Activated naive CD8-positive, alpha-beta T cell treated with anti-CD3 and anti-CD28 coated beads for 36 hours (primary cell): ENCODE data around the gene TOX4. TPM values are rescaled to one million over a fixed set of nuclear protein-coding genes. Genes with fewer than 3 reads are reported as not detected.
"Not testable (repeated sequence)": the region's sequence is repeated elsewhere in the genome, so short reads cannot be mapped to it uniquely, and the experiment has no call there.

Source experiments
- DNase-seq: peaks from one replicate; pipeline ENCODE4 v3.0.0; 2021
- H3K27ac Mint-ChIP-seq: one replicate; pipeline ENCODE4 v1.8.0; 2022; ENCODE audit warnings: mild to moderate bottlenecking, moderate library complexity, mixed read lengths
- H3K27me3 Mint-ChIP-seq: one replicate; pipeline ENCODE4 v1.8.0; 2022; ENCODE audit warnings: mild to moderate bottlenecking, mixed read lengths
- H3K36me3 Mint-ChIP-seq: one replicate; pipeline ENCODE4 v1.8.0; 2021; ENCODE audit warnings: mild to moderate bottlenecking, mixed read lengths
- H3K4me1 Mint-ChIP-seq: one replicate; pipeline ENCODE4 v1.8.0; 2021; ENCODE audit warnings: mixed read lengths
- H3K4me3 Mint-ChIP-seq: one replicate; pipeline ENCODE4 v1.8.0; 2022; ENCODE audit warnings: mild to moderate bottlenecking, moderate library complexity, mixed read lengths
- H3K9me3 Mint-ChIP-seq: one replicate; pipeline ENCODE4 v1.8.0; 2022; ENCODE audit warnings: mixed read lengths
- total RNA-seq, 2 experiments: library from RNA; stranded (reverse); gene quantifications; one replicate each; pipeline ENCODE4 v1.2.3, GENCODE V29; 2021

The TOX4 gene
- 10 to 100 TPM; 76.5 to 78.0 TPM for total RNA-seq

DNA sequence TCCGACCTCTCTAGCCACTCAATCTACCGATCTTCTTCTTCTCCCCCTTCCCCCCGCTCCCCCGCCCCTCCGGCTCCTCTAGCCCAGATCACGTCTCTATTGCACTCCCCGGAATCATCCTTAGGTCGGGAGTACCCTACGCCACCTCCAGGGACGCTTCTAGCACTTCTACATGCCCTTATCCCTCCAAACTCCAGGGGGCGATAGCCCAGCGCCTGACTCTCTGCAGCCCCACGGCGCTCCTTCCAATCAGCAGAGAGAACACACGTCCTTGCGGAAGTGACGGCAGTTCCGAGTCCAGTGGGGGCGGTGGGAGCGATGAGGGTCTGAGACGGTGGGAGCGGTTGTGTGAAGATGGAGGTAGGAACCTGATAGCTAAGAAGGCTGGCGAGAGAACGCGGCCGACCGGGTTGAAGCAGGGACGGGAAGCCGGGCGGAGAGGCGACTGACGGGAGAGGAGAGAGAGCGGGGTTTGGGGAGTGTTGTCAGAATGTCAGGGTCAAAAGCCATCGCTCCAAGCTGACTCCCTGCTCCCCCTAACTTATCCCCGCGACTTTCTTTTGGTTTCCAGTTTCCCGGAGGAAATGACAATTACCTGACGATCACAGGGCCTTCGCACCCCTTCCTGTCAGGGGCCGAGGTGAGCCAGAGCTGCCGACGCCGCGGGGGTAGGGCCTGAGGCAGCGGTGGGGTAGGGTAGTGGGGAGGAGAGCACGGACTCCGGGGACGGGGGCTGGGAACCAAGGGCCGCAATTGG lies at the start of gene TOX4, which contains the start of gene RAB2B:
TSS of gene TOX4 (plus strand) at position 271 of the 757 bp plus-strand sequence. CDS start at position 355, 84 bp downstream.
TSS of gene RAB2B (minus strand) at position 35 of the 757 bp plus-strand sequence. CDS start 87 bp downstream, outside the sequence.
- Mint-ChIP-seq H3K27ac (peak within 1 kb of the TSS; percentile 97), H3K9me3 (no peaks in the 10 kb centered on the region), H3K27me3 (no peaks in the 10 kb centered on the region), H3K36me3 (peaks cover 8% of the 10 kb centered on the region), H3K4me3 (peak within 1 kb of the TSS; percentile 100), H3K4me1 (peaks cover 21% of the 10 kb centered on the region)
- DNase-seq: peak; percentile 95

DNA sequence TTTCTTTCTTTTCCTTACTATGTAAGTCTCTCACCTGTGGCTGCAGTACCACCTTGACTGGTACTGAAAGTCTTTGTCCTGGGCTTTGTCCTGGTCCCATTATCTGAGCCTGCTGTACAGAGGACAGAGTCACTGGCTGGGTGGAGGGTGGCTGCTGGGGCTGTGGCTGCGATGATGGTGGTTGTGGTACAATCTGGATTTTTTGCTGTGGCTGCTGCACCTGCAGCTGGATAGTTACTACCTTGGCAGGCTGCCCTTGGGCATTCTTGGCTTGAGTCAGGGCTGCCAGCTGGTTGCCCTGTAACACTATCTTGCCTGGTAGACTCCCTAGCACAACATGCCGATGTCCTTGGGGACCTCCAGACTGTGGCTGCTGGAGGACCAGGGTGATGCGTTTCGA lies 48.1 kb upstream of the TOX4 start:
- peaks cover 14% of the 10 kb centered on the region for H3K4me1 Mint-ChIP-seq
- H3K4me3 Mint-ChIP-seq: no peak overlapping the region
- H3K27ac Mint-ChIP-seq: peak overlapping the region; percentile 58
- no peaks in the 10 kb centered on the region for H3K9me3 Mint-ChIP-seq
- no peak for DNase-seq
- H3K36me3 Mint-ChIP-seq: peaks cover 29% of the 10 kb centered on the region
- H3K27me3 Mint-ChIP-seq: no peaks in the 10 kb centered on the region

DNA sequence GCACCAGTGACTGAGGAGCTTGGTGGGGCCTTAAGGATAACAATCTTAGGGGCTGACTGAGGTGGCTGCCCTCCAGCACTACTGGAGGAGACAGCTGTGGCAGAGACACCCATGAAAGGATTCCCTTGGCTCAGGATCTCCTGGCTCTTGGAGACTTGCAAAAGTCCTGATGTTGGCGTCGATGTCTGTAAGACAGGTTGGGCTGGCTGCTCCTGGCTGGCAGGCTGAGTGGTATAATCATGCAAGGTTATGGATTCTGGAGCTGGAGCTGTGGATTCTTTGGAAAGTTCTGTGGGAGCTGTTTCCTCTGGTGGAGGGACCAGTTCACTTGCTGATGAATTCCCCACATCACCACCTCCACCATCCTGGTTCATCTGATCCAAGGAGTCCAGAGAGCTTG lies 45.9 kb upstream of the TOX4 start:
- no peaks in the 10 kb centered on the region for H3K27me3 Mint-ChIP-seq
- DNase-seq: no peak
- H3K4me1 Mint-ChIP-seq: peaks cover 32% of the 10 kb centered on the region
- H3K27ac Mint-ChIP-seq: no peak overlapping the region
- H3K9me3 Mint-ChIP-seq: no peaks in the 10 kb centered on the region
- H3K4me3 Mint-ChIP-seq: no peak overlapping the region
- H3K36me3 Mint-ChIP-seq: peaks cover 27% of the 10 kb centered on the region

DNA sequence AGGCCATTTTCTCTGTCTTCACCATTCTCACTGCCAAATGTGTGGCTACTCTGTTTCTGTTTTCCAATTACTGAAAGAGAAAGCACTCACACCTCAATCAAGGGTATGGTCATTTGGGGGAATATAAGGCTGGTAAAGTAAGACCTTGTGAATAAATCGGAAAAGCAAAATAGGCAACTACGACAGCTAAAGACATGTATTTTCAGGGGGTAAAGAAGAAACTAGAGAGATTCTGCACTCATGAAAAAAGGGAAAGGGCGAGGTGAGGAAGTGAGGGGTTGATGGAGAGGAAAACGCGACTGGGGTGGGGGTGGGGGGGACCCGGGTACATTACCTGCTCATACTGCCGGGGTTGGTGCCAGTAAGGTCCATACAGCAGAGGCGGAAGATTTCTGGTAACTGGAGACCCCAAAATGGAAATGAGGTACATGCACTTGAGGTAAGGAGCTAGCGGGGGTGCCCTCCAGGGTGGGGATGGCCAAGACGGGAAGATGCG lies 40.4 kb upstream of the TOX4 start:
- Mint-ChIP-seq H3K27ac (peak overlapping the region; percentile 75), H3K36me3 (peaks cover 32% of the 10 kb centered on the region), H3K4me1 (peaks cover 47% of the 10 kb centered on the region), H3K4me3 (peak overlapping the region; percentile 95), H3K27me3 (no peaks in the 10 kb centered on the region), H3K9me3 (no peaks in the 10 kb centered on the region)
- no peak for DNase-seq

DNA sequence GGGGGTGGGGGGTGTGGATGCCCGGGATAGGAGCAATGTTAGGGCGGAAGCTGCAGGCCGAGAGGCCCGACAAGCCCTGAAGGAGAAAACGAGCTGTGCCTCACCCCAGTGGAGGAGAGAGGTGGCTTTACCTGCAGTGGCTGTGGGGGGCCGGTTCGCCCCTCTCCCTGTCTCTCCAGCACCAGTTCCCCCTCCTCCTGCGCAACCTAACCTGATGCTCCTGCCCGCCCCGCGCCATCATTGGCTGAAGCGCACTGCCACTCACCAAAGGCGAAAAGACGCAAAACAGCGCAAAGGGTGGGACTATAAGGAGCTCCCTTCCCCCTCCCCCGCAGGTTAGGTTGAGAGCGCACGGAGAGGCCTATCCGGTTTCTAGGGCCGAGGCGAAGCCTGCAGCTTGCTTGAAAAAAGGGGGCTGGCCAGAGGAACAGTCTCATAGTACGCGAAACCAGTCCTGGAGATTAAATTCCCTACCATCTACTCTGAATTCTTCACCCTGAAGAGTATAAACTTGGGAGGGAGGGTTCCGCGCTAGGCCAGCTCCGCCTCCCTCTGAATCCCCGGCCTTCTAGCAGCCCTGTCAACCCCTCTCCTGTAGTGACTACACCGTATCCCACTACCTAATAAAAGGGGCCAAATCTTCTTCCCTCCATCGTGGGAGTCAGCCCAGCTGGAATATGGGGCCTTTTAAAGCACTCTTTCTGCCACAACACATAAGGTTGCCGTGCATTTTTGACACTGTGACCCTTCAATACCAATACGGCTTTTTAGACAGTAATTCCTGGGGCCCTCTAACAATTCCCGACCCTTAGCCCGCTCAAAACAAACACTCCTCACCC lies 39.7 kb upstream of the TOX4 start:
- Mint-ChIP-seq H3K27me3 (no peaks in the 10 kb centered on the region), H3K9me3 (no peaks in the 10 kb centered on the region), H3K4me3 (peak overlapping the region; percentile 95), H3K4me1 (peaks cover 49% of the 10 kb centered on the region), H3K36me3 (peaks cover 30% of the 10 kb centered on the region), H3K27ac (peak overlapping the region; percentile 75)
- DNase-seq: peak; percentile 97

DNA sequence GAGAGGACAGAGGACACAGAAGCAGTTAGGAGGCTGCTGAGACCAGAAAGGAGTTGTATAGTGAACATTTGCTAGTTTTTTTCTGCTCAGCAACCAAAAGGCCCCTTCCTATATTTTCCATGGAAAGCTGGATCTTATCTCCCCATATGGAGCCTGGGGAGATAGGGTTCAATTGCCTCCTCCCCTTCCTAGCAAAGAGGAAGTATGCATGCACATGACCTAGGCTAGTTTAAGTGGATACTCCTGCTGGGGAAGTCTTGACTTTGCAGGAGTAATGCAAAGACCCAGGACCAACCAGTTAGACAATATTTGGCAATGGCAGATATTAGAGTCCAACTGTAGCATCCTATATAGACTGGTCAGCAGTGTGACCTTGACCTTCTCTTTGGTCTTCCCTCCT lies 36.1 kb upstream of the TOX4 start:
- Mint-ChIP-seq H3K27me3 (no peaks in the 10 kb centered on the region), H3K27ac (peak overlapping the region; percentile 15), H3K9me3 (no peaks in the 10 kb centered on the region), H3K4me1 (peaks cover 36% of the 10 kb centered on the region), H3K4me3 (no peak overlapping the region), H3K36me3 (peaks cover 17% of the 10 kb centered on the region)
- no peak for DNase-seq

DNA sequence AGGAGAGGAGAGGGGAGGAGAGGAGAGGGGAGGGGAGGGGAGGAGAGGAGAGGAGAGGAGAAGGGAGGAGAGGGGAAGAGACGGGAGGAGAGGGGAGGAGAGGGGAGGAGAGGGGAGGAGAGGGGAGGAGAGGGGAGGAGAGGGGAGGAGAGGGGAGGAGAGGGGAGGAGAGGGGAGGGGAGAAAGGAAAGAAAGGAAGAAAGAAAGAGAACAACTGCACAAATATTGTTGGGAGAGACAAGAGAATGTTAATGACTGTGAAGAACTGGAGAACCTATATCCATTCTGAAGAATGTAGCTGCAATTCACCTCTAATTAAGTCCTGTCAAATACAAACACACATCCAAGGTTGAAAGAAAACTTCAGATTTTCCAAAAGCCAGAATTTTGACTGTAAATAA lies 34.3 kb upstream of the TOX4 start:
- not testable (repeated sequence) for H3K27me3 Mint-ChIP-seq, H3K27ac Mint-ChIP-seq, H3K4me3 Mint-ChIP-seq, DNase-seq, H3K9me3 Mint-ChIP-seq
- Mint-ChIP-seq H3K36me3 (peaks cover 18% of the 10 kb centered on the region), H3K4me1 (peaks cover 33% of the 10 kb centered on the region)

DNA sequence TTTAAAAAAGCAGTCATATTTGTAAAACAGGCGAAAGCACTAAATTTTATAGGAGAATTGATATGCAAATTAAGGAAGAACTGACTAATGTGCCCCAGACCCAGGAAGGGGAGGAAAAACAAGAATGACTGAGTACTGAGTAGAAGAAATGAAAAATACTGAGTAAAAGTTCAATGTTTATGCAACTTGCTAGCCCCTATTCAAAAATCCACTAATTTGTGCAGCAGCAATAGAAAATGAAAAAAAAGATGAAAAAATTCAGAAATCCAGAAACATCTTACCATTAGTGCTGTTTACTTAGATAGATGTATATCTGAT lies 27.1 kb upstream of the TOX4 start:
- no peaks in the 10 kb centered on the region for H3K9me3 Mint-ChIP-seq
- peaks cover 23% of the 10 kb centered on the region for H3K36me3 Mint-ChIP-seq
- no peak for DNase-seq
- H3K4me1 Mint-ChIP-seq: peaks cover 59% of the 10 kb centered on the region
- H3K27ac Mint-ChIP-seq: peak overlapping the region; percentile 75
- H3K27me3 Mint-ChIP-seq: no peaks in the 10 kb centered on the region
- peak overlapping the region; percentile 19 for H3K4me3 Mint-ChIP-seq

DNA sequence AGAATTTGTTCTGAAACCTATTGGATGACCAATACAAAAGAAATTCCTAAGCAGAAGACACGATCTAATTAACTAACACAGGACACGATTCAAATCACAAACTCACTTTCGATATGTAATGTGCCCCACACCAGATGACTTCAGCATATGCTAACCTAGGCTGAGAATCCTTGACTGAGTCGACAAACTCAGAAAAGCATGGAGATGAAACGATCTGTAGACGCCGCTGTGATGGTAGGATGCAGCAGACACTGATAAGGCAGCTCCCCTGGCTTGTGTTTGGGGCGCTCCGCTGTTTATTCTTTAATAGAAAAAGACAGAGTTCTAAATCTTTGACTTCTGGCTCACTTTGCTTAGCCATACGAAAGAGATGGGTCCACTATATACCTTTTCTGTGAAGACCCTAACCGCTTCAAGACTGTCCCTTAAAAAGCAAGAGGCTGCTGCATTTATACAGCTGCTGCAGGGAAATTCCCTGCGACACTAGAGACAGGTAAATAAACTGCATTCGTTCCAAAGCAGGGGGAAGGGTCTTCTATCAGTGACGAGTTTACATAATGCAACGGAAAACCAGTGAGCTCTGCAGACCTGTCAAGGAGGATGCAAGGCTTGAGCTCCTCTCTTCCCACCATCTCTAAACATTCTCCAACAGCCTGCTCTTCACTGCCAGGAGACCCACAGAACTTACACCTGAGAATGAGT lies 22.0 kb upstream of the TOX4 start:
- no peaks in the 10 kb centered on the region for H3K9me3 Mint-ChIP-seq
- DNase-seq: no peak
- H3K27me3 Mint-ChIP-seq: no peaks in the 10 kb centered on the region
- peaks cover 48% of the 10 kb centered on the region for H3K4me1 Mint-ChIP-seq
- H3K27ac Mint-ChIP-seq: peak overlapping the region; percentile 99
- H3K36me3 Mint-ChIP-seq: peaks cover 23% of the 10 kb centered on the region
- H3K4me3 Mint-ChIP-seq: peak overlapping the region; percentile 95

DNA sequence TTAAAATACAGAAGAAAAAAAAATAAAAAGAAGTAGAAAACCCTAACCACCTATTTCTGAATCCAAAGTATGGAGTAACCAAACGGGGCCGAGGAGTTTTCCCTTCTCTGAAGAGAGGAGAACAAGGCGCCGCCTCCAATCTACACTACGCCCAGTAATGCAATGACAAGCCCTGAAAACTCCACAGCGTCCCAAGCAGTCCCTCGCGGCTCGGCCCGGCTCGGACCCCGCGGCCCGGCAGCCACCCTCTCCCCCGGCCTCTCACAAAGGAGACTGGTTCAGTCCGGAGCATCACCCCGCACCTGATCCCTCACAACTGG lies 21.4 kb upstream of the TOX4 start:
- no peaks in the 10 kb centered on the region for H3K27me3 Mint-ChIP-seq
- H3K36me3 Mint-ChIP-seq: peaks cover 23% of the 10 kb centered on the region
- H3K4me3 Mint-ChIP-seq: peak overlapping the region; percentile 95
- H3K4me1 Mint-ChIP-seq: peaks cover 42% of the 10 kb centered on the region
- DNase-seq: no peak
- peak overlapping the region; percentile 99 for H3K27ac Mint-ChIP-seq
- no peaks in the 10 kb centered on the region for H3K9me3 Mint-ChIP-seq

DNA sequence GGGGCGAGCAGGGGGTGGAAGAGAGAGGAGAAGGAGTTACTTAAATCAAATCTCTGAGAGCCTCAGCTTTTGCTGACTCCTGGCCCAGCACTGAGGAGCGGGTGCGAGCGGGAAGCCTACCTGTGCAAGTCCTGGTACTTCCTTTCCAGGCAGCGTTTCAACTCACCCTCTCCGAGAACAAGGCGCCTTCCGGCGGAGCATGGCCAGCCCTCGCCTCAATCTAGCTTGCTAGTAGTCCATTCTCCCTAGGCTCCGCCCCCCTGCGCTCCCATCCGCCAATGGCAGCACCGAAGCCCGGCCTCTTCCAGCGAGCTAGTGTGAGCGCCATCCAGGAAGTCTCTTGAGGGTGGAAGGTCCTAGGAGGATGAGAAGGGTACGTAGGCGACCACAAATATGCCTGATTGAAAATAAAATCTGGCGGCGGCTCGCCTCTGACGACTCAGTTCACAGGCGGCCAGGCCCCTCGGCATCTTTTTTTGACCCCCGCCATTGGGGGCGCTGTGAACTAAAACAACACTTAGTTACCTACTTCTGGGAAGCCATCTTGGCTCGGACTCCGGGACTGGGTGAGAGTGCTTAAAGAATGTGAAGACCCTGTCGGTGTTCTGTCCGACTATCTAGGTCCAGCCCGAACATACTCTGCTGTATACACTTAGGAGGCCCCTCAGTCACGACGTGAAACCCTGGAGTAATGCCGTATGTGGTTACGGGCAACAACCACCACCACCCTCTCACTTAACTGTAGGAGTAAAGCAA lies 20.9 kb upstream of the TOX4 start, which contains the start of gene CHD8:
TSS of gene CHD8 (minus strand) at position 212 of the 756 bp plus-strand sequence. CDS start 24,480 bp downstream, outside the sequence.
- Mint-ChIP-seq H3K4me1 (peaks cover 38% of the 10 kb centered on the region), H3K27ac (peak within 1 kb of the TSS; percentile 99), H3K9me3 (no peaks in the 10 kb centered on the region), H3K4me3 (peak within 1 kb of the TSS; percentile 95), H3K36me3 (peaks cover 23% of the 10 kb centered on the region), H3K27me3 (no peaks in the 10 kb centered on the region)
- DNase-seq: peak; percentile 99

DNA sequence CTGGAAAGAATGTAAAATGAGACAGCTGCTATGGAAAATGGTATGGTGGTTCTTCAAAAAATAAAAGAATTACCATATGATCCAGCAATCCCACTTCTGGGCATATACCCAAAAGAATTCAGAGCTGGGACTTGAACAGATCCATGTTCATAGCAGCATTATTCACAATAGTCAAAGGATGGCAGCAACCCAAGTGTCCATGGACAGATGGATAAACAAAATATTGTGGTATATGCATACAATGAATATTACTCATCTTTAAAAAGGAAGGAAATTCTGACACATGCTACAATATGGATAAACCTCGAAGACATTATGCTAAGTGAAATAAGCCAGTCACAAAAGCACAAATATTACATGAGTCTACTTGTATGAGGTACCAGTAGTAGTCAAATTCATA lies 9.4 kb upstream of the TOX4 start:
- Mint-ChIP-seq H3K4me1 (no peaks in the 10 kb centered on the region), H3K4me3 (no peak overlapping the region), H3K36me3 (peaks cover 9% of the 10 kb centered on the region), H3K27me3 (no peaks in the 10 kb centered on the region), H3K27ac (no peak overlapping the region), H3K9me3 (no peaks in the 10 kb centered on the region)
- no peak for DNase-seq

DNA sequence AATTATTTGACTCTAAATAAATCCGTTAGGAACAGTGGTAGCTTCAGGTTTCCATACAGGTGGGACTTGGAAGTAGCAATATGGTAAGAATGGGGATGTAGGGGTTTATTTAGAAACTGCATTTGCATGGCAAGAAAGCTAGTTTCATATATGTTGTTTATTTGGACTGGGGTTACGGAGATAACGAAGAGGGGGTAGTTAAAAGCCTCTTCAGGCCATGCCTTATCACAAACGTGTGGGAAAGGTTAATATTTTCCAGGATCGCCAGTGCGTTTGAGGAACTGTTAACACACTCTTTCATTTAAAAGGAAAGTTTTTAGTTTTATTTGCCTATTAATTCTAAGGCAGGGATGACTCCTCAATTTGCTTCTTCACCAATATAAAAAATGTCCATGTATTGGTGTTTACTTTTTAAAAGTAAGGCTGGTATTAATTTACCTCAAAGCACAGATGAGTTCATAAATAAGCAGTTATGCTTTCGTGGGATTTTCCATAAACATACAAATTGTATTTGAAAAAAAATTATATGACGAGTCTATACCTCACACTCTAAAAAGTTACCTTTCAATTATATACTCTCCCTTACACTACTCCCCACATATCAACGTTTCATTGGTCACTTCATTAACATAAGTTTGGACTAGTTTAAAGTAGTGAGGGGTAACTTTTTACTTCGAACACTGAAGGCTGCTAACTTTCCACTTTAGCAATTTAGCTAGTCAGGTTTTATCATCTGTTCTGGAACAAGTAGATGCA lies 1.1 kb upstream of the TOX4 start:
- peaks cover 21% of the 10 kb centered on the region for H3K4me1 Mint-ChIP-seq
- DNase-seq: no peak
- H3K9me3 Mint-ChIP-seq: no peaks in the 10 kb centered on the region
- H3K27ac Mint-ChIP-seq: peak overlapping the region; percentile 97
- H3K4me3 Mint-ChIP-seq: peak overlapping the region; percentile 100
- peaks cover 11% of the 10 kb centered on the region for H3K36me3 Mint-ChIP-seq
- H3K27me3 Mint-ChIP-seq: no peaks in the 10 kb centered on the region

DNA sequence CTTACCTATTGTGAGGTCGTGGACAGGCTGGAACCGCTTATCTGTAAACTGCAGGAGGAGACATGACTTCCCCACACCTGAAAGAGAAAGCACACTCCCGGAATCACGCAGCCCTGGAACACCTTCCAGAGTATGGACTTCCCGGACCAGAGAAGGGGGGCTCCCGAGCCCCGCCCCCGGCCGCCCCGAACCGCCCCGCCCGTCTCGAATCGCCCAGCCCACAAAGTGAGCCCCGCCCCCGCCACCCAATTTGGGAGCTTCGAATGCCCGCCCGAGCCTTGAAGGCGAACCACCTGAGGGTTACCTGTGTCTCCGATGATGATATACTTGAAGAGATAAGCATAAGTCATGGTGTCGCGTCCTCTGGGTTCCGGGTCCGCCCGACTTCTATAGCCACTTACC lies 471 bp upstream of the TOX4 start:
- Mint-ChIP-seq H3K4me1 (peaks cover 21% of the 10 kb centered on the region), H3K27me3 (no peaks in the 10 kb centered on the region), H3K4me3 (peak overlapping the region; percentile 100), H3K9me3 (no peaks in the 10 kb centered on the region), H3K27ac (peak overlapping the region; percentile 97), H3K36me3 (peaks cover 8% of the 10 kb centered on the region)
- DNase-seq: peak; percentile 76
